Memory B cell (primary cell): ENCODE data around the gene EPHA4.

ENCODE experiments used
- ATAC-seq: fragments of 150-1000 bp; cut with Tn5 transposase; 2 replicates; pipeline ENCODE4 v1.10.0; 2021; ENCODE audit warnings: low read depth, mild to moderate bottlenecking, moderate library complexity
- DNase-seq, 2 donors: peaks; one replicate each; pipeline ENCODE4 v3.0.0; 2022; ENCODE audit warnings: low spot score in 2 of 2
- H3K27ac Mint-ChIP-seq: one replicate; pipeline ENCODE4 v1.8.0; 2022; ENCODE audit warnings: mild to moderate bottlenecking, moderate library complexity, mixed read lengths
- H3K27me3 Mint-ChIP-seq: one replicate; pipeline ENCODE4 v1.8.0; 2022; ENCODE audit warnings: mixed read lengths
- H3K36me3 Mint-ChIP-seq: one replicate; pipeline ENCODE4 v1.8.0; 2022; ENCODE audit warnings: mild to moderate bottlenecking, mixed read lengths
- H3K4me1 Mint-ChIP-seq: one replicate; pipeline ENCODE4 v1.8.0; 2022; ENCODE audit warnings: mixed read lengths
- H3K4me3 Mint-ChIP-seq: one replicate; pipeline ENCODE4 v1.8.0; 2022; ENCODE audit warnings: mild to moderate bottlenecking, moderate library complexity, mixed read lengths
- H3K9me3 Mint-ChIP-seq: one replicate; pipeline ENCODE4 v1.8.0; 2022; ENCODE audit warnings: mixed read lengths

EPHA4 gene

GRCh38 chr2:221478485-221478863 lies 93.6 kb downstream of the EPHA4 start:
- ATAC-seq: no peak

DNA sequence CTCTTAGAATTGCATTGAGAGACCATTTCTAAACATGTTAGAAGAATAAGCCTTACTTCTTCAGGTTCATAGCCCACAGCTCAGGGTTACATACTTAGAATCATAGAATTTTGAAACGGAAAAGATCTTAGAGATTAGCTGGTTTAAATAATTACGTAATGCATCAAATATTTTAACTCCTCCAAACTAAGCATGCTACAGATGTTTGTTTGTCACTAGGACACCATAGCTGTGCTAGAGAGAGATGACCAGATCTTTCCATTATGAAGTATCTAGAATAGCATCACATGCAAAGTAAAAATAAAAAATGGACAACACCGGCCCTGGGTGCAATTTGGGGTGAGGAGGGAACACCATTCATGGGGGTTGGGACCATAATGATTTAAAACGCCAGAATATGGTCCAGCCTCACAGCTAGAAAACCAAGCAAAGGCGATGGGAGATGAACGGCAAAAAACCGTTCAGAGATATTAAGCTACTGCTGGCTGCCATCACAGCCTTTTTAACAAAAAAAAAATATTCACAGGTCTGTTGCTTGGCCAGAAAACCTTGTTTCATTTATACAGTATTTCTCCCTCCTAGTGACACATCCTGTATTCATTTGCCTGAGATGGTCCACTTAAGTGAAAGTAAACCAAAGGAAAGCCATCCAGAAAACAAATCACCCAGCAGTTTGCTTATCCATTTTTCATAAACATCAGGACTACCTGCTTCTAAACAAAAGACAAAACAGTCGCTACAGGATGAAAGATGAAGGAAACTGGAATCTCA lies 94.2 kb downstream of the EPHA4 start:
- no peak overlapping the region for H3K4me3 Mint-ChIP-seq

More at GRCh38 chr2:221478485-221478863, 93.6 kb downstream of the EPHA4 start:
- Mint-ChIP-seq H3K27me3 (no peaks in the 10 kb centered on the region), H3K36me3 (peaks cover 2% of the 10 kb centered on the region), H3K4me3 (no peak overlapping the region), H3K27ac (peak overlapping the region; percentile 5), H3K4me1 (no peaks in the 10 kb centered on the region), H3K9me3 (no peaks in the 10 kb centered on the region)
- DNase-seq: no peak

GRCh38 chr2:221476195-221476594 lies 95.9 kb downstream of the EPHA4 start:
- Mint-ChIP-seq H3K4me1 (peaks cover 2% of the 10 kb centered on the region), H3K36me3 (no peaks in the 10 kb centered on the region), H3K27ac (no peak overlapping the region), H3K27me3 (no peaks in the 10 kb centered on the region), H3K9me3 (no peaks in the 10 kb centered on the region), H3K4me3 (no peak overlapping the region)
- ATAC-seq: no peak
- DNase-seq: no peak

More for the DNA sequence above, 94.2 kb downstream of the EPHA4 start:
- Mint-ChIP-seq H3K4me1 (no peaks in the 10 kb centered on the region), H3K27ac (peak overlapping the region; percentile 5), H3K9me3 (no peaks in the 10 kb centered on the region), H3K36me3 (peaks cover 2% of the 10 kb centered on the region), H3K27me3 (no peaks in the 10 kb centered on the region)
- DNase-seq: no peak
- ATAC-seq: no peak

DNA sequence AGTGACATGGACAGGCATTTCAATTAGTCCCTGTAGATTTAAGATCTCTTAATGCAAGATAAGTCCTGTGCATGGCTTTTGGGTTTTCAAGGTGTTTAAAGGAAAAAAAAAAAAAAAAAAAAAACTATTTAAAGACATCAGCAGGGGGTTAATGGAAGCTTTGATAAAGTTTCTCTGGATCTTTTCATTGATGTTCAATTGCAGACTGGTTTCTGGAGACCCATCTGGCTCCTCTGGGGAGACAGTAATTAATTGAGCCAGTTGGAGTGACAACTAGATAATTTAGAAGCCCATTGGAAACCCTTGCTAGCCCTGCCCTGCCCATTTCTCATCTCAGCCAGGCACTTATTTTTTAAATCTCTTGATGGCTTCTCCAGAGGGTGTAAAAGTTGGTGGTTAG lies 98.7 kb downstream of the EPHA4 start:
- H3K4me3 Mint-ChIP-seq: no peak overlapping the region
- ATAC-seq (no peak), DNase-seq (no peak)
- no peak overlapping the region for H3K27ac Mint-ChIP-seq
- peaks cover 6% of the 10 kb centered on the region for H3K4me1 Mint-ChIP-seq
- no peaks in the 10 kb centered on the region for H3K36me3 Mint-ChIP-seq
- H3K27me3 Mint-ChIP-seq: no peaks in the 10 kb centered on the region
- peaks cover 2% of the 10 kb centered on the region for H3K9me3 Mint-ChIP-seq

GRCh38 chr2:221468317-221468716 lies 103.8 kb downstream of the EPHA4 start:
- H3K27ac Mint-ChIP-seq: no peak overlapping the region
- DNase-seq (no peak), ATAC-seq (no peak)
- peaks cover 2% of the 10 kb centered on the region for H3K9me3 Mint-ChIP-seq
- H3K4me1 Mint-ChIP-seq: peaks cover 23% of the 10 kb centered on the region
- no peak overlapping the region for H3K4me3 Mint-ChIP-seq
- H3K27me3 Mint-ChIP-seq: no peaks in the 10 kb centered on the region
- H3K36me3 Mint-ChIP-seq: no peaks in the 10 kb centered on the region

DNA sequence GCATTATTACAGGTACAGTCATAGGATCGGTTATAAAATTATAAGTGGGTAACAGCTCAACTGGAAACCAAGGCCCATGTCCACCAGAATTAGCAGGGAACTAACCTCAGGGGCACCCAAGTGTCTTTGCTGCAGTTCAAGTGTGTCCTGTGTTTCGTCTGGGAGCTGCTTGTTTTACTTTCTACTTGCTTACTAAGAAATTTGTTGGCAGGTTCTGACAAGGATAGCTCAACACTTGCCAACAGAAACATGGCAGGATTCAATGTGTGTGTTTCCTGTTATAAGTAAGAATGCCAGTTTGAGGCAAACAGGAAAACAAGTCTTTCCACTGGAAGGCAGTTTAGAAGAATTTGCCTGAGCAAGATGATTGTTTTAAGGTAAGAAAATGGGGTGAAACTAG lies 104.5 kb downstream of the EPHA4 start:
- Mint-ChIP-seq H3K4me3 (no peak overlapping the region), H3K36me3 (no peaks in the 10 kb centered on the region), H3K4me1 (peaks cover 27% of the 10 kb centered on the region), H3K27me3 (no peaks in the 10 kb centered on the region), H3K9me3 (peaks cover 2% of the 10 kb centered on the region), H3K27ac (no peak overlapping the region)
- ATAC-seq: no peak
- DNase-seq: no peak

- Mint-ChIP-seq H3K27ac (no peak overlapping the region), H3K4me3 (no peak overlapping the region), H3K27me3 (no peaks in the 10 kb centered on the region), H3K4me1 (peaks cover 27% of the 10 kb centered on the region), H3K9me3 (peaks cover 2% of the 10 kb centered on the region), H3K36me3 (no peaks in the 10 kb centered on the region)
- ATAC-seq (no peak), DNase-seq (no peak)
These were observed 105.4 kb downstream of the EPHA4 start for GRCh38 chr2:221466744-221467143.

- DNase-seq (peak in 1 of 2 donors; percentile 6), ATAC-seq (peak; percentile 92)
- Mint-ChIP-seq H3K27me3 (no peaks in the 10 kb centered on the region), H3K27ac (no peak overlapping the region), H3K4me3 (peak overlapping the region; percentile 64), H3K9me3 (peaks cover 2% of the 10 kb centered on the region), H3K36me3 (no peaks in the 10 kb centered on the region), H3K4me1 (peaks cover 25% of the 10 kb centered on the region)
These were observed 106.3 kb downstream of the EPHA4 start for GRCh38 chr2:221465776-221466175.

DNA sequence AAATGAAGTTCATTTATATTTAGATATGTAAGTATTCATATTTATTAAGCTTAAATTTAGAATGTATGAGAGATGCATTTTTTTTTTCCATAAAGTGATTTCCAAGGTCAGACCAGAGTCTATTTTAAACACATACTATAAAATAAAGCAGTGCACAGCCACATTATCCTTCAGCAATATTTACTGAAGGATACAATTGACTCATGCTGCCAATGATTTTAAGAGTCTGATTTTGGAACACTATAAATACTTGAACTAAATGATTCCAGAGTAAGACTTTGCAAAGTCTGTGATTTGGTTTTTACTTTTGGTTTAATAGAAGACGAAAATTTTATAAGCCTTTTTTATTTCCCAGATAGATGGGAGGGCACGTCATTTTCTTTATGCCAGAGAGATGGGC lies 107.1 kb downstream of the EPHA4 start:
- Mint-ChIP-seq H3K27ac (no peak overlapping the region), H3K9me3 (no peaks in the 10 kb centered on the region), H3K4me1 (peaks cover 22% of the 10 kb centered on the region), H3K4me3 (no peak overlapping the region), H3K36me3 (no peaks in the 10 kb centered on the region), H3K27me3 (peaks cover 2% of the 10 kb centered on the region)
- DNase-seq: no peak
- no peak for ATAC-seq

DNA sequence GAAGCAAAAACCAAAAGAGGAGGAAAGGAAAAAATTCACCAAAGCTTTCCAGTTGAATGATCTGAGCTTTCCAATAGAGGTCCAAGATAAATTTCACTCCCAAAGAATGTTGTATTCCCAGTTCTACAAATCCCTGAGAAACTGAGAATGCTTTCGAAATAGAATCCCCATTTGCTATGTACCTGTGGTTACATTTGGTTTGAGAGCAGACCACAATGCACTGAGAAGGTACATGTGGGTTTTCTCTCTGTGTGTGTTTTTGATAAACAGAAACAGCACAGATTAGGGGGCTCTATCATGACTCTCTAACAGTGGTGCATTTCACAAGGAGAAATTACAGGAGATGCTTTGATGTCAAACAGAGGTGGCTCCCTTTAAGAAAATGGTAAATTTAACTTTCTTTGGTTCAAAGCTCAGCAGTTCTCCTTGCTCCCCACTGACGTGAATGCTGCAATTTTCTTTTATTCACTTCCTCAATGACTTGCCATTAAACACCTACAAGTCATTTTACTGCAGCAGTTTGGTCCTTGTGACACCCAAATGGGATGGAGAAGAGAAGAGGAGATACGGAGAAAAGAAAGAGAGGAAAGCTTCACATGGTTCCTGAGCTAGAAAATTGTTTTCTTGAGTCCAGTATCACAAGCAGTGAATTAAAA lies 108.7 kb downstream of the EPHA4 start:
- peak overlapping the region; percentile 33 for H3K4me3 Mint-ChIP-seq
- no peak overlapping the region for H3K27ac Mint-ChIP-seq

DNA sequence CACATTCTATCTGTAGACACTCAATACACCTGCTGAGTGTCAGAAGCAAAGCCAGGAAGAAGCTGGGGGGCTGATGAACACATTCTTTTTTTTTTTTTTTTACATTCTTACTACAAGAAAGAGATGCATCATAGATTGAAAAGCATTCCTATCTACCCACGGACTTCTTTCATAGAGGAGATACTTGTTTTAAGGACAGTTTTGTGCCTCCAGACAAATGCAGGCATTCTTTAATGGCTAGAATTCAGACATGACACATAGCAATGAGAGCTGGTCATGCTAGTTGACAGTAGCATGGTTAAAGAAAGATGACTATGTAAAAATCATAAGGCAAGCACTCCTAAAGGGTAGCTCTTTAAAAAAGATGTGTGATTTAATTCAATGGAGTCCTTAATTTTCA lies 110.2 kb downstream of the EPHA4 start:
- H3K27me3 Mint-ChIP-seq: peaks cover 3% of the 10 kb centered on the region
- H3K4me3 Mint-ChIP-seq: no peak overlapping the region
- DNase-seq: no peak
- peaks cover 3% of the 10 kb centered on the region for H3K36me3 Mint-ChIP-seq
- peaks cover 24% of the 10 kb centered on the region for H3K4me1 Mint-ChIP-seq
- ATAC-seq: no peak
- H3K27ac Mint-ChIP-seq: no peak overlapping the region
- H3K9me3 Mint-ChIP-seq: no peaks in the 10 kb centered on the region

More for the DNA sequence above, 108.7 kb downstream of the EPHA4 start:
- no peak for DNase-seq
- H3K4me1 Mint-ChIP-seq: peaks cover 26% of the 10 kb centered on the region
- peak; percentile 19 for ATAC-seq
- H3K9me3 Mint-ChIP-seq: no peaks in the 10 kb centered on the region
- peaks cover 3% of the 10 kb centered on the region for H3K36me3 Mint-ChIP-seq
- H3K27me3 Mint-ChIP-seq: peaks cover 3% of the 10 kb centered on the region

DNA sequence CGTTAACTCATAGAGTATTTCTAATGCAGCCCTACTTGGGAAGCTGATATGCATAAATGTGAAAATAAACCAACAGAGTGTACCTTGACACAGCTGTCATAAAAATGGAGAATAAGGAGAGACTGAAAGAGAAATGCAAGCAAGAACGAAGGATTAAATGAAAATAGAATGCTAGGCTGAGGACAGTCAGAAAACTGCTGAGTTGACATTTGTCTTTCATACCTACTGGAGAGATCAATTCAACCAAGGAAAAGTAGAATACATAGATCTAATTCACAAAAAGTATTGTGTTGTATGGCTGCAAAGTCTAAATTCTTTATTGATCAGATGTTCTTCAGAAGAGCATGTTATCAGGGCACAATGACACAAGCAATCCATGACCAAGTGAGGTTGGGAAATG lies 112.0 kb downstream of the EPHA4 start:
- ATAC-seq (no peak), DNase-seq (no peak)
- H3K27me3 Mint-ChIP-seq: peaks cover 3% of the 10 kb centered on the region
- H3K36me3 Mint-ChIP-seq: peaks cover 7% of the 10 kb centered on the region
- H3K9me3 Mint-ChIP-seq: no peaks in the 10 kb centered on the region
- no peak overlapping the region for H3K4me3 Mint-ChIP-seq
- H3K4me1 Mint-ChIP-seq: peaks cover 18% of the 10 kb centered on the region
- H3K27ac Mint-ChIP-seq: no peak overlapping the region

DNA sequence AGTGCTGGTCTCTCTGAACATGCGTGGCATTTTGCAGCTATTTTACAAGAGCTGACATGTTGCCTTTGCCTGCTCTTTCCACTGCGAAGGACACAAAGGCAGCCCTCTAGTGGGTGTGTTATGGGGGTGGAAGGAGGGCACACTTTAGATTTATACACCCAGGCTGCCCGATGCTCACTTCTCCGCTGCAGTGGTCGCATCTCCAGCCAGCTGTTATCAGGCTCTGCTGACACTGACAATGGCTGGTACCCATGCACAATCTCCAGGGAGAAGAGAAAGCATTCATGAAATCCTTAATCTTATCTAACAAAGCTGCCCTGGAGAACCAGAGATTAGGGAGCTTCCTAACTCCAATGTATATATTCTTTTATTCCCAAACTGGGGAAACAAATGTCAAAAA lies 113.5 kb downstream of the EPHA4 start:
- peaks cover 3% of the 10 kb centered on the region for H3K27me3 Mint-ChIP-seq
- H3K4me1 Mint-ChIP-seq: peaks cover 11% of the 10 kb centered on the region
- H3K36me3 Mint-ChIP-seq: peaks cover 8% of the 10 kb centered on the region
- no peak overlapping the region for H3K27ac Mint-ChIP-seq
- H3K4me3 Mint-ChIP-seq: no peak overlapping the region
- no peaks in the 10 kb centered on the region for H3K9me3 Mint-ChIP-seq
- ATAC-seq: no peak
- DNase-seq: no peak

GRCh38 chr2:221455214-221455613 lies 116.9 kb downstream of the EPHA4 start:
- Mint-ChIP-seq H3K27ac (no peak overlapping the region), H3K27me3 (peaks cover 3% of the 10 kb centered on the region), H3K9me3 (no peaks in the 10 kb centered on the region), H3K4me1 (peaks cover 8% of the 10 kb centered on the region), H3K36me3 (peaks cover 8% of the 10 kb centered on the region), H3K4me3 (no peak overlapping the region)
- no peak for ATAC-seq
- DNase-seq: no peak
